Sciatic nerve (tissue), 2 donors: ENCODE data around the gene PARD3. TPM values are rescaled to one million over a fixed set of nuclear protein-coding genes. Genes with fewer than 3 reads are reported as not detected.
"Not testable (repeated sequence)": the region's sequence is repeated elsewhere in the genome, so short reads cannot be mapped to it uniquely, and the experiment has no call there.

Source experiments
- ATAC-seq: fragments of 200-7000 bp; cut with Tn5 transposase; one replicate; pipeline ENCODE4 v1.9.1; 2020; ENCODE audit warnings: mild to moderate bottlenecking, moderate library complexity
- DNase-seq: peaks from one replicate; pipeline ENCODE4 v3.0.0-alpha.2; 2020; ENCODE audit warnings: low spot score
- intact Hi-C: fragments of 100-400 bp; cut with DNase I; formaldehyde crosslinking; loops from one replicate; pipeline ENCODE4 v1.14.2; 2022
- total RNA-seq: library from RNA; stranded (reverse); fragmentation: NEBNext Ultra II Directional; extraction: Animal tissue kit (Norgen Biotek cat#: 25700); gene quantifications from one replicate; pipeline ENCODE4 v1.2.1, GENCODE V29; 2021
- donor health status: DM: no; HTN: no; CAD: no.
- donor health status: DM: no; HTN: no; CAD: no.

Gene PARD3
- total RNA-seq, 1 donor from 2014 or later, result 46.1 TPM

GRCh38 chr10:34380856-34381255, 434.2 kb downstream of the PARD3 start:
- no peak for ATAC-seq
- intact Hi-C loops, result no loop called here
- DNase-seq, result no peak

- no peak for DNase-seq
- no peak for ATAC-seq
- intact Hi-C loops, result no loop called here
Observed at GRCh38 chr10:34378297-34378696, 436.8 kb downstream of the PARD3 start.

- intact Hi-C loops, result no loop called here
- no peak for ATAC-seq
- DNase-seq, result no peak
Observed at GRCh38 chr10:34377833-34378232, 437.3 kb downstream of the PARD3 start.

DNA sequence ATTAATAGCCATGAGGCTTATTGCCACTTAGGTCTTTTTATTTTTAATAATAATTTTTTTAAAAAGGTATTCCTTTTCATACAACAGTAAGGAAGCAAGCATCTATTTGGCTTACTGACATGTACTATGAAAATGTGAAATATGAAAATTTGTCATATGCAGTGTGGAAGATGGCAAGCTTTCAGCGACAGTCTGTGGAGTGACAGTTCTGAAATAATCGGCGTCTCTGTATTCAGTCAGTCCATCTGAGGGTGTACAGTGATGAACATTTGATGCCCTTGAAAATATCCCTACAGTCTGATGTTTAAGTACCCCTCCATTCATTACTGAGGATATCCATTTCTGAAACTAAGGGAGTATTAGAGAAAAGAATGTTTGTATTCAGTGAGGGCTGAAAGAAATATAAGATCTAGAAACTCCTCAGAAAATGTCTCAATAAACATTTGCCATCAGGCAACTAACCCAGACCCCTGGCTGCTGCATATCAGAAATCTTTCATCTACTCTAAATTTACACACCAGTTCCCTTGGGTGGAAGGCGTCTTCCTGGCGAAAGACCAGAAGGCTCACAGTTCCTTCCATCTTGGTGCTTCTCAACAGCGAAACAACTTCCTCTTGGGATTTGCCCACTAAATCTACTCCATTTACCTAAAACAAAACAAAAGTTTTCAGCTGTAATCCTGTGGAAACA, 440.6 kb downstream of the PARD3 start:
- intact Hi-C loops, result no loop called here
- no peak for ATAC-seq
- DNase-seq, result no peak

DNA sequence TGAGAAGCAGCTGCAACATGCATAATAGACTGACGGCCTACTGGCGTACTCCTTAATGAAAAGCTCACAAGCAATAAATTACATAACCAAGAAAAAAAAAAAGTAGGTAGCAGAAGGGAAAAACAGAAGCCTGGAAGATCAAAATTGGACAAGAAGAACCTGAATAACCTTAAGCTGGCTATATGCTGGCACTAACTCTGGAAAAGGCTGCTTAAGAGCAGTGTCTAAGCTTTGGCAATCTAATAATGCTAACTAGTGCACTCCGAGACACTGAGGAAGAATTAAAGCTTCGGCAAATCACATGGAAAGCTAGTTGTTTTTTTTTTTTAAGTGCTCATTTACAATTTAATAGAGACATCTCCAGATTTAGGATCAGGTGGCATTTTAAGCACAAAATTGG, 441.9 kb downstream of the PARD3 start:
- DNase-seq (no peak), ATAC-seq (no peak)
- intact Hi-C loops, result no loop called here

- intact Hi-C loops, result no loop called here
- DNase-seq (no peak), ATAC-seq (no peak)
Observed at GRCh38 chr10:34372509-34372908, 442.6 kb downstream of the PARD3 start.

DNA sequence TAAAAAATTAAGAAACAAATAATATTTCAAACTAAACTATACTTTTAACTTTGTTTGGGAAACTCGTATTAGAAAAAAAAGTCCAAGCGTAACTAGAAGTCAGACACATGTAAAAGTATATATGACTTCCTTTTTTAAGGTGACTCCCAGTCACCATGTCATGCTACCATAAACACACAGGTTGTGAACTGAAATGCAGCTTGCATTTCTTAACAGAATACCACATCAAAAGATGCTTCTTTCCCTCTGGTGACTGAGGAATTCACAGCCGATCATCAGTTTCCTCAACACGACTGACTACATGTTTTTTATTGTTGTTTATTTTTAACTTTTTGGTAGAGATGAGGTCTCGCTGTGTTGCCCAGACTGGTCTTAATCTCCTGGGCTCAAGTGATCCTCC, 445.0 kb downstream of the PARD3 start:
- intact Hi-C loops, result no loop called here
- ATAC-seq, result no peak
- no peak for DNase-seq

DNA sequence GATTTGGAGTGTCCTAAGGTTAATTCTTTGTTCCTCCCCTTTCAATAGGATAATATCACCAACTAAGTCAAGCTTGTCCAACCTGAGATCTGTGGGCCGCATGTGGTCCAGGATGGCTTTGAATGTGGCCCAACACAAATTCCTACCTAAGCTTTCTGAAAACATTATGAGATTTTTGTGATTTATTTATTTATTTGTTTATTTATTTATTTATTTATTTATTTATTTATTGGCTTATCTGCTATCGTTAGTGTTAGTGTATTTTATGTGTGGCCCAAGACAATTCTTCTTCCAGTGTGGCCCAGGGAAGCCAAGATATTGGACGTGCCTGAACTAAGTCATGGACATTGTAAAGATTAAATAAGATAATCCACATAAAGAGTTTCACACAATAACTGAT, 446.0 kb downstream of the PARD3 start:
- no peak for ATAC-seq
- DNase-seq, result no peak
- intact Hi-C loops, result no loop called here

- intact Hi-C loops, result no loop called here
- DNase-seq (no peak), ATAC-seq (no peak)
Observed at GRCh38 chr10:34364253-34365037, 450.7 kb downstream of the PARD3 start.

DNA sequence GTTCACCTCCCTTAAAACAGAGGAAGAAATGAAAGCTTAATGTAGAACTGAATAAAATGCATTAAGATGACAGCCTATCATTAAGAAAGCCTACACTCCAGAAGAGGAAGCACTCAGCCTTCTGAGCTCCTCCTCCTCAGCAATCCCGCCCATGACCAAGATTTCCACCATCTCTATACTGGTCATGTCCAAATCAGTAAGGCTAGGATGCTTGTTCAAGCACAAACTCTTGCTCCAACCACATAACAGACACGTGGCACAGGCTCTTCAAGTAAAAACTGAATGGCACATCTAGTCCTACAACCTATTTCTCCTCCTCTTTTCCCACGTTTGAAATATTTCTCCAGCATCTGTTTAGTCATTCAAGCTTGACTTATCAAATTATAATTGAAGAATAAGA, 454.1 kb downstream of the PARD3 start:
- no peak for ATAC-seq
- DNase-seq, result no peak
- intact Hi-C loops, result no loop called here

GRCh38 chr10:34359435-34359813, 455.7 kb downstream of the PARD3 start:
- ATAC-seq (no peak), DNase-seq (no peak)
- intact Hi-C loops, result no loop called here

DNA sequence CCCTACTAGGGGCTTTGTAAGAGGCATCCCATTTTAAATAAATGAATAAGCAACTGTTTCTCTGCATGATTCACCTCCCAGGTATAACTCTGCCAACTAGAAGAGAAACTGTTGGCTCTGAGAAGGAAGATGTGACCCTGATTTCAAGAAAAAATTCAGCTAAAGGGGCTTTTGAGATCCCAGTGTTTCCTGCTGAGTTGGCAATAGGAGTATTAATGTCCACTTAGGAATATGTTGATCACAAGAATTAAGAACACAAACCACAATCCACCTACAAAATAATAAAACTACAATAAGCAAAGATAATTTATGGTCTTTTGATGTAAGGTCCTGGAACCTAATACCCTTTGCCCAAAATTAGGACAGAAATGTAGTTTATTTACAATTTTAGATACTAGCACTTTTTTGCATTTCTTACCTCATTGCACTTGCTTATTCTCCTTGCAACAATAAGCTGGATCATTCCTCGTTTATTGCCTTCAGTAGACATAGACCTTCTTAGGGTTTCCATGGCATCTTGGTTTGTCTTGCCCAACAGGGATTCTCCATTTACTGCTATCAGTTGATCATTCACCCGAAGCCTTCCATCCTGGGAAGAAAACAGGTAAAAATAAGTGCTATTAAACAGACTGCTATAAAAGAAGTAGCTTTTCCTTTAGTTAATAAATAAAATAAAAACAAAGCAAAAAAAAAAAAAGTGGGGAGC, 456.2 kb downstream of the PARD3 start:
- no peak for DNase-seq
- intact Hi-C loops, result no loop called here
- ATAC-seq, result no peak

- no peak for ATAC-seq
- intact Hi-C loops, result no loop called here
- no peak for DNase-seq
Observed at GRCh38 chr10:34356463-34356862, 458.6 kb downstream of the PARD3 start.

DNA sequence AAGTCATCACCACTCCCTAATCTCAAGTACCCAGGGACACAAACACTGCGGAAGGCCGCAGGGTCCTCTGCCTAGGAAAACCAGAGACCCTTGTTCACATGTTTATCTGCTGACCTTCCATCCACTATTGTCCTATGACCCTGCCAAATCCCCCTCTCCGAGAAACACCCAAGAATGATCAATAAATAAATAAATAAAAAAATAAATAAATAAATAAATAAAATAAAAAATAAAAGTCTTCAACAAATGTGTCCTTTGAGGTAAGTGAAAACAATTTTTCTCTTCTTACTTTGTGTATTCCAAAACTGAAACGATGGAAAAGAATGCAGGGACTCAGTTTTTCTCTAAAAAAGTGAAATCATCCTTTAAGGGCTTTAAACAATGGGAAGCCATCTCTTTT, 461.6 kb downstream of the PARD3 start:
- ATAC-seq, DNase-seq, intact Hi-C loops: not testable (repeated sequence)

- intact Hi-C loops, ATAC-seq: not testable (repeated sequence)
Observed at GRCh38 chr10:34352599-34353204, 462.4 kb downstream of the PARD3 start.

DNA sequence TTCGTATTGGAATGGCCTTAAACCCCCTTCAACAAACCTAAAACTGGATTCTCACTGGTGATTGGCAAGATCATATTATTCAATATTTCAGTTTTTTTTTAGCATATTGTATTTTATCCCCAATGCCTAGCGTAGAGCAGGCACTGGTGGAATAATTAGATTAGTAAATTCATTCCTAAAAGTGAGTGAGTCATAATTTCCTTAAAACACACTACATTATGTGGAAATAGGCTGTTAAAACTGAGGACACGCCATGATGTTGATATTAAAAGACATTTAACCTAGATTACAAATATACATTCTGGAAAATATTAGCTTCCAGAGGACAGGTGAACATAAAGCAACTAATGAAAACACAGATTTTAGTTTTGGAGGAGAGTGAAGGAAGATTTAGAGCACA, 463.9 kb downstream of the PARD3 start:
- intact Hi-C loops, result no loop called here
- ATAC-seq (no peak), DNase-seq (no peak)

More at GRCh38 chr10:34352599-34353204, 462.4 kb downstream of the PARD3 start:
- DNase-seq, result not testable (repeated sequence)

DNA sequence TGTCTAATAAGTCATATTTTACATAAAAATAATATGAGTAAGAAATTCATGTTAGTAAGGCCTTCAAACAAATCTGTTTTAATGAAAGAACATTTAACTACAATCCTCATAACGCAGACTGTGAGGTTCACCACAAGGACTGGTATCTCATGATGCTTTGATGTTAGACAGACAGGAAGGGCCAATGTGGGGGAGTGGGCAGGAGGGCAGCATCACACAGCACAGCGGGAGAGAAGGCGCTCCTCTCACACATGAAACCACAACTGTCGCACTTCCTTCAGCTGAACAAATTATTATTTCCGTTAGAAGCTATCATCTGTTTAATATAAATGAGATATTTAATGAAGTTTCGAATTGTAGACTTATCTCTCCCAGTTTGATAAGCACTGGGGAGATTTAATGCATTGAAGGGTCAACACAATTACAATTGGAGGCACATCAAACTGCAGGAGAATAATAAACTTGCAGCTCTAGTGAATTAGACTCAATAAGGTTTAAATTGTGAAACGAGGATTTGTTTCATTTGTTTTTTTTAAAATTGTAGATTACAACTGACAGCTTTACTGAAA, 466.1 kb downstream of the PARD3 start:
- intact Hi-C loops, result no loop called here
- no peak for DNase-seq
- ATAC-seq, result no peak

- no peak for DNase-seq
- no peak for ATAC-seq
- intact Hi-C loops, result no loop called here
Observed at GRCh38 chr10:34348021-34348420, 467.1 kb downstream of the PARD3 start.

GRCh38 chr10:34347131-34347530, 468.0 kb downstream of the PARD3 start:
- ATAC-seq (no peak), DNase-seq (no peak)
- intact Hi-C loops, result no loop called here
